RWPE2 (cell line): ENCODE data around the gene RAI1.

Experiments used
- ATAC-seq: fragments of 200-7000 bp; cut with Tn5 transposase; 3 replicates; pipeline ENCODE4 v1.9.1; 2021; ENCODE audit warnings: low read depth
- DNase-seq: peaks from one replicate; pipeline ENCODE4 v3.0.0-alpha.2; 2020; ENCODE audit warnings: low spot score
- H3K27ac ChIP-seq: fragments of 450-650 bp; 2 replicates; pipeline ENCODE4 v1.5.1; 2017; ENCODE audit warnings: mild to moderate bottlenecking; ENCODE audit not compliant: poor library complexity, severe bottlenecking
- H3K27me3 ChIP-seq: fragments of 250-450 bp; sonication (Bioruptor Pico); 2 replicates; pipeline ENCODE4 v1.5.1; 2021; ENCODE audit warnings: mild to moderate bottlenecking, moderate library complexity; ENCODE audit not compliant: insufficient read depth, poor library complexity, severe bottlenecking
- H3K36me3 ChIP-seq: fragments of 250-450 bp; sonication (Bioruptor Pico); 2 replicates; pipeline ENCODE4 v1.5.1; 2020; ENCODE audit warnings: low read depth, mild to moderate bottlenecking, moderate library complexity
- H3K4me1 ChIP-seq: fragments of 250-450 bp; sonication (Bioruptor Pico); 2 replicates; pipeline ENCODE4 v1.5.1; 2021; ENCODE audit warnings: mild to moderate bottlenecking, moderate library complexity; ENCODE audit not compliant: insufficient read depth, poor library complexity, severe bottlenecking
- H3K4me3 ChIP-seq: fragments of 250-450 bp; sonication (Bioruptor Pico); 2 replicates; pipeline ENCODE4 v1.5.1; 2021; ENCODE audit warnings: mild to moderate bottlenecking, moderate library complexity; ENCODE audit not compliant: severe bottlenecking
- H3K9me3 ChIP-seq: fragments of 250-450 bp; sonication (Bioruptor Pico); 2 replicates; pipeline ENCODE4 v1.5.1; 2021; ENCODE audit warnings: mild to moderate bottlenecking, moderate library complexity; ENCODE audit not compliant: severe bottlenecking
- CTCF ChIP-seq: fragments of 450-650 bp; IDR thresholded peaks from one replicate; pipeline ENCODE4 v1.5.1; 2017; ENCODE audit warnings: mild to moderate bottlenecking, moderate library complexity; ENCODE audit not compliant: poor library complexity, severe bottlenecking

RAI1 gene

GRCh38 chr17:17859909-17860765 lies 178.9 kb downstream of the RAI1 start:
- ATAC-seq (peak; percentile 91), DNase-seq (no peak)
- H3K36me3 ChIP-seq: peaks cover 4% of the 10 kb centered on the region; the same call in 1 of the 2 replicates
- no peaks in the 10 kb centered on the region for H3K9me3 ChIP-seq
- no peak overlapping the region for H3K4me3 ChIP-seq
- H3K27me3 ChIP-seq: no peaks in the 10 kb centered on the region
- peak; percentile 93 for TF ChIP-seq CTCF
- H3K4me1 ChIP-seq: no peaks in the 10 kb centered on the region
- no peak overlapping the region for H3K27ac ChIP-seq

GRCh38 chr17:17860766-17861107 lies 179.5 kb downstream of the RAI1 start:
- H3K36me3 ChIP-seq: peaks cover 4% of the 10 kb centered on the region; the same call in 1 of the 2 replicates
- H3K4me3 ChIP-seq: no peak overlapping the region
- no peaks in the 10 kb centered on the region for H3K4me1 ChIP-seq
- H3K27me3 ChIP-seq: no peaks in the 10 kb centered on the region
- no peaks in the 10 kb centered on the region for H3K9me3 ChIP-seq
- TF ChIP-seq CTCF: no peak
- DNase-seq: no peak
- no peak for ATAC-seq
- H3K27ac ChIP-seq: no peak overlapping the region
